Kidney (tissue), 14 donors: ENCODE measurements around the gene SRP19. TPM values are rescaled to one million over a fixed set of nuclear protein-coding genes. Genes with fewer than 3 reads are reported as not detected.

Experiments used
- DNase-seq, 5 donors: peaks; one replicate each; pipeline ENCODE4 v3.0.0-alpha.2; 2013 to 2020
- FAIRE-seq: peaks from 2 replicates; lab custom pipeline; 2012; peaks lifted over from hg19 to GRCh38; lab: Jason Lieb, UNC
- H3K27ac ChIP-seq, 2 donors: one replicate each; pipeline ENCODE4 v1.7.0; 2013; ENCODE audit warnings: low read depth in 2 of 2, low read length in 2 of 2, inconsistent platforms in 1 of 2
- H3K27me3 ChIP-seq: one replicate; pipeline ENCODE4 v1.7.1; 2013; ENCODE audit warnings: low read length, inconsistent platforms; ENCODE audit not compliant: control insufficient read depth, insufficient read depth
- H3K36me3 ChIP-seq, 3 donors: one replicate each; pipeline versions ENCODE4 v1.7.0 to v1.7.1; 2013; ENCODE audit warnings: low read length in 3 of 3, control low read depth in 1 of 3, inconsistent platforms in 1 of 3; ENCODE audit not compliant: insufficient read depth in 3 of 3, control insufficient read depth in 2 of 3
- H3K4me1 ChIP-seq, 3 donors: one replicate each; pipeline versions ENCODE4 v1.7.0 to v1.7.1; 2013; ENCODE audit warnings: low read length in 3 of 3, inconsistent platforms in 1 of 3, low read depth in 1 of 3; ENCODE audit not compliant: control insufficient read depth in 2 of 3, insufficient read depth in 2 of 3
- H3K4me3 ChIP-seq, 3 donors: one replicate each; pipeline versions ENCODE4 v1.7.0 to v1.8.1; 2013; ENCODE audit warnings: low read length in 3 of 3, control low read depth in 1 of 3, inconsistent platforms in 1 of 3
- H3K9ac ChIP-seq, 3 donors: one replicate each; pipeline versions ENCODE4 v1.7.0 to v1.7.1; 2013; ENCODE audit warnings: low read length in 3 of 3, control low read depth in 1 of 3, inconsistent platforms in 1 of 3
- H3K9me3 ChIP-seq, 3 donors: one replicate each; pipeline versions ENCODE4 v1.7.0 to v1.7.1; 2013; ENCODE audit warnings: low read length in 3 of 3, control low read depth in 1 of 3, inconsistent platforms in 1 of 3; ENCODE audit not compliant: control insufficient read depth in 2 of 3, insufficient read depth in 1 of 3
- CTCF ChIP-seq: IDR thresholded peaks from 3 replicates; pipeline ENCODE4 v1.5.1; 2012; ENCODE audit warnings: mild to moderate bottlenecking, moderate library complexity, borderline replicate concordance; ENCODE audit not compliant: insufficient read depth; ENCODE audit errors: extremely low read depth
- intact Hi-C: fragments of 100-400 bp; cut with DNase I; formaldehyde crosslinking; loops from one replicate; pipeline ENCODE4 v1.11.1; 2022
- polyA plus RNA-seq: library from polyadenylated mRNA; stranded (reverse); fragments of 350-450 nt; fragmentation: Illumina TruSeq; extraction: RNeasy Lipid Tissue Mini Kit (QIAGEN cat#74804); gene quantifications from one replicate; pipeline ENCODE4 v1.2.3, GENCODE V29; 2014; ENCODE audit warnings: low read depth, low replicate concordance; ENCODE audit not compliant: insufficient read depth
- total RNA-seq: library from RNA; stranded (reverse); fragmentation: NEBNext Ultra II Directional; extraction: Animal tissue kit (Norgen Biotek cat#: 25700); gene quantifications from one replicate; pipeline ENCODE4 v1.2.1, GENCODE V29; 2021
- donor health status: control.
- donor health status: control.
- donor health status: control.
- donor health status: control.
- donor health status: control.
- donor health status: DM: yes; HTN: yes; CAD: no.
- donor health status: Normal renal cell carcinoma (clear cell type).

SRP19 gene
- total and polyA plus RNA-seq, 2 donors from 2014 or later: 33.0 to 80.6 TPM

GRCh38 chr5:112830378-112830777 is 30.7 kb upstream of the SRP19 start:
- Histone ChIP-seq H3K27me3 (no peaks in the 10 kb centered on the region), H3K4me3 (no peak overlapping the region), H3K9me3 (no peaks in the 10 kb centered on the region), H3K27ac (no peak overlapping the region), H3K9ac (no peak overlapping the region), H3K4me1 (no peaks in the 10 kb centered on the region), H3K36me3 (peaks cover 0 to 23% (median 4%) of the 10 kb centered on the region in 3 donors)
- FAIRE-seq (no peak), DNase-seq (no peak)
- intact Hi-C loops: no loop called here
- TF ChIP-seq CTCF: no peak

GRCh38 chr5:112833971-112834370 is 27.1 kb upstream of the SRP19 start:
- H3K9ac ChIP-seq: no peak overlapping the region
- DNase-seq (no peak), FAIRE-seq (no peak)
- no peaks in the 10 kb centered on the region for H3K4me1 ChIP-seq
- intact Hi-C loops: no loop called here
- H3K27ac ChIP-seq: no peak overlapping the region
- H3K4me3 ChIP-seq: no peak overlapping the region
- H3K36me3 ChIP-seq: peaks cover 5 to 27% (median 16%) of the 10 kb centered on the region in 3 donors
- no peaks in the 10 kb centered on the region for H3K9me3 ChIP-seq
- TF ChIP-seq CTCF: no peak
- H3K27me3 ChIP-seq: no peaks in the 10 kb centered on the region

GRCh38 chr5:112844489-112844888 is 16.6 kb upstream of the SRP19 start:
- H3K9me3 ChIP-seq: no peaks in the 10 kb centered on the region
- H3K9ac ChIP-seq: no peak overlapping the region
- no peak overlapping the region for H3K4me3 ChIP-seq
- no peak for FAIRE-seq
- intact Hi-C loops: no loop called here
- no peaks in the 10 kb centered on the region for H3K27me3 ChIP-seq
- no peak overlapping the region for H3K27ac ChIP-seq
- no peaks in the 10 kb centered on the region for H3K4me1 ChIP-seq
- no peak for DNase-seq
- TF ChIP-seq CTCF: no peak
- H3K36me3 ChIP-seq: peaks cover 0 to 4% (median 0%) of the 10 kb centered on the region in 3 donors

GRCh38 chr5:112846556-112846955 is 14.5 kb upstream of the SRP19 start:
- DNase-seq: no peak
- TF ChIP-seq CTCF: no peak
- Histone ChIP-seq H3K27me3 (no peaks in the 10 kb centered on the region), H3K9me3 (no peaks in the 10 kb centered on the region), H3K36me3 (no peaks in the 10 kb centered on the region), H3K4me1 (no peaks in the 10 kb centered on the region), H3K27ac (no peak overlapping the region), H3K4me3 (no peak overlapping the region), H3K9ac (no peak overlapping the region)
- intact Hi-C loops: no loop called here
- no peak for FAIRE-seq
